ENCODE data around the gene UNC119.
"Not testable (repeated sequence)": the region's sequence is repeated elsewhere in the genome, so short reads cannot be mapped to it uniquely, and the experiment has no call there.

Gene UNC119

GRCh38 chr17:28532050-28532960 lies 20.1 kb downstream of the UNC119 start:
- H3K27me3 ChIP-seq (ENCODE audit: insufficient read depth, low read length): peaks cover 20% of the 10 kb centered on the region
- H3K4me1 ChIP-seq (ENCODE audit: insufficient read depth, low read length): peaks cover 10% of the 10 kb centered on the region
- no peak overlapping the region for H3K4me3 ChIP-seq (ENCODE audit: low read length)
- H2AFZ ChIP-seq (ENCODE audit: low read depth, low read length): no peak overlapping the region
- no peaks in the 10 kb centered on the region for H3K36me3 ChIP-seq (ENCODE audit: insufficient read depth, low read length)
- H3K9me3 ChIP-seq (ENCODE audit: low read length): no peaks in the 10 kb centered on the region

DNA sequence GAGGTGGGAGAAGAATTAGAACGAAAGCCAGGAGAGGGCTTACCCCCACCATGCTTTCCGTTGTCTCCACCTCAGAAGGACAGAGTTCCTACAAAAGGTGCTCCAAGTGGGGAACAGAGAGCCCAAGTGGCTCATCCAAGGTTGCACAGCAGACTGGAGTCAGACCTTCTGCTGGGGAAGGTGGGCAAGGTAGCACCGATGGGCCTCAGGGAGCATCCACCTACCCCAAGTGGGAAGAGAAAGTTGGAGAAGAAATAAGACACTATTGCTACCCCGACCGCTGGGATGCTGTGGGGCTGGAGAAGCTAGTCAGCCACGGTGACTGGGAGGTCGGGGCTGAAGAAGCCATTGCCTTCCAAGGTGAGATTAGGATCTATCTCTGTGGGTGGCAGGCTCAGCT lies 21.5 kb downstream of the UNC119 start:
- H3K4me3 ChIP-seq (ENCODE audit: low read length): no peak overlapping the region
- H3K27me3 ChIP-seq (ENCODE audit: insufficient read depth, low read length): peaks cover 9% of the 10 kb centered on the region
- H2AFZ ChIP-seq (ENCODE audit: low read depth, low read length): no peak overlapping the region
- H3K4me1 ChIP-seq (ENCODE audit: insufficient read depth, low read length): peaks cover 10% of the 10 kb centered on the region
- H3K36me3 ChIP-seq (ENCODE audit: insufficient read depth, low read length): no peaks in the 10 kb centered on the region
- H3K9me3 ChIP-seq (ENCODE audit: low read length): no peaks in the 10 kb centered on the region

- peaks cover 11% of the 10 kb centered on the region for H3K4me1 ChIP-seq (ENCODE audit: insufficient read depth, low read length)
These were observed 22.2 kb downstream of the UNC119 start for GRCh38 chr17:28530250-28530649.

DNA sequence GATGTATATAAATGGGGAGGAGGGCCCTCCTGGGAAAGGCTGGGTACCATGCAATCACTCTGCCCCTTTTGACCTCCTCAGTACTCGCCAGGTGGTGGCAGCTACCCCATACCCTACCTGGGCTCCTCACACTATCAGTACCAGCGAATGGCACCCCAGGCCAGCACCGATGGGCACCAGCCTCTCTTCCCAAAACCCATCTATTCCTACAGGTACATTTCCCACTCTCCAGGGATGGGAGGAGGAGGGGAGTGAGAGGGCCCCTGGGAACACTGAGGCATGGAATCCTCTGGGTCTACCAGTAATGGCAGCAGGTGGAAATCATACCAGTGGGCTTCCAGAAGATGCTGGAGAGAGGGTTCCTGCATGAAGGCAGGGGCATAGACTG lies 23.4 kb downstream of the UNC119 start:
- no peak overlapping the region for H2AFZ ChIP-seq (ENCODE audit: low read depth, low read length)
- no peaks in the 10 kb centered on the region for H3K9me3 ChIP-seq (ENCODE audit: low read length)
- no peaks in the 10 kb centered on the region for H3K27me3 ChIP-seq (ENCODE audit: insufficient read depth, low read length)
- no peaks in the 10 kb centered on the region for H3K36me3 ChIP-seq (ENCODE audit: insufficient read depth, low read length)
- no peak overlapping the region for H3K4me3 ChIP-seq (ENCODE audit: low read length)
- peaks cover 15% of the 10 kb centered on the region for H3K4me1 ChIP-seq (ENCODE audit: insufficient read depth, low read length)

More at GRCh38 chr17:28530250-28530649, 22.2 kb downstream of the UNC119 start:
- H3K36me3 ChIP-seq (ENCODE audit: insufficient read depth, low read length): no peaks in the 10 kb centered on the region
- no peaks in the 10 kb centered on the region for H3K9me3 ChIP-seq (ENCODE audit: low read length)
- peaks cover 4% of the 10 kb centered on the region for H3K27me3 ChIP-seq (ENCODE audit: insufficient read depth, low read length)
- no peak overlapping the region for H2AFZ ChIP-seq (ENCODE audit: low read depth, low read length)
- no peak overlapping the region for H3K4me3 ChIP-seq (ENCODE audit: low read length)

- H3K9me3 ChIP-seq (ENCODE audit: low read length): no peaks in the 10 kb centered on the region
- no peak overlapping the region for H3K4me3 ChIP-seq (ENCODE audit: low read length)
- H3K4me1 ChIP-seq (ENCODE audit: insufficient read depth, low read length): peaks cover 15% of the 10 kb centered on the region
- H2AFZ ChIP-seq (ENCODE audit: low read depth, low read length): no peak overlapping the region
- no peaks in the 10 kb centered on the region for H3K36me3 ChIP-seq (ENCODE audit: insufficient read depth, low read length)
- no peaks in the 10 kb centered on the region for H3K27me3 ChIP-seq (ENCODE audit: insufficient read depth, low read length)
These were observed 24.0 kb downstream of the UNC119 start for GRCh38 chr17:28528327-28529012.

- H3K27me3 ChIP-seq (ENCODE audit: insufficient read depth, low read length): no peaks in the 10 kb centered on the region
- H3K4me3 ChIP-seq (ENCODE audit: low read length): no peak overlapping the region
- H2AFZ ChIP-seq (ENCODE audit: low read depth, low read length): no peak overlapping the region
- peaks cover 15% of the 10 kb centered on the region for H3K4me1 ChIP-seq (ENCODE audit: insufficient read depth, low read length)
- no peaks in the 10 kb centered on the region for H3K36me3 ChIP-seq (ENCODE audit: insufficient read depth, low read length)
- H3K9me3 ChIP-seq (ENCODE audit: low read length): no peaks in the 10 kb centered on the region
These were observed 24.6 kb downstream of the UNC119 start for GRCh38 chr17:28527859-28528258.

GRCh38 chr17:28527181-28527681 lies 25.2 kb downstream of the UNC119 start:
- no peaks in the 10 kb centered on the region for H3K27me3 ChIP-seq (ENCODE audit: insufficient read depth, low read length)
- peaks cover 15% of the 10 kb centered on the region for H3K4me1 ChIP-seq (ENCODE audit: insufficient read depth, low read length)
- no peak overlapping the region for H2AFZ ChIP-seq (ENCODE audit: low read depth, low read length)
- H3K36me3 ChIP-seq (ENCODE audit: insufficient read depth, low read length): no peaks in the 10 kb centered on the region
- no peaks in the 10 kb centered on the region for H3K9me3 ChIP-seq (ENCODE audit: low read length)
- H3K4me3 ChIP-seq (ENCODE audit: low read length): no peak overlapping the region

DNA sequence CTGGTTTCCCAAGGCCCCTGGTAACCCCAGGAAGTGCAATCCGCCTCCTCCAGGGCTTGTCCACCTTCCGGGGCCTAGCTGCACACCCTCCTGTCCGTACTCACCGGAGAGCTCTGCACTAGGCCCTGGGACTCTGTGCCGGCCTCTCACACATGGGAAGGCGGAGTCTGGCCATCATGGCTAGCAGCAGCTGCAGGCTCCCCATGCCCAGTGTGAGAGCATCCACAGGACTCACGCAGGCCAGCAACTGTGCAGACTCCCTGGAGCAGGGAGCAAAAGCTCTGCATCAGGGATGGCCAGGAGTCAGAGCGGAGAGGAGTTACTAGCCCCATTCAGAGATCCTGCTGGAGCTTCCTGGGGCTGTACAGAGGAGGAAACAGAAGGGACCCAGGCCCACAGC lies 26.0 kb downstream of the UNC119 start:
- no peaks in the 10 kb centered on the region for H3K36me3 ChIP-seq (ENCODE audit: insufficient read depth, low read length)
- peaks cover 15% of the 10 kb centered on the region for H3K4me1 ChIP-seq (ENCODE audit: insufficient read depth, low read length)
- no peaks in the 10 kb centered on the region for H3K9me3 ChIP-seq (ENCODE audit: low read length)
- peaks cover 6% of the 10 kb centered on the region for H3K27me3 ChIP-seq (ENCODE audit: insufficient read depth, low read length)
- H2AFZ ChIP-seq (ENCODE audit: low read depth, low read length): no peak overlapping the region
- no peak overlapping the region for H3K4me3 ChIP-seq (ENCODE audit: low read length)

- Histone ChIP-seq H3K4me3 (ENCODE audit: low read length) (no peak overlapping the region), H3K36me3 (ENCODE audit: insufficient read depth, low read length) (no peaks in the 10 kb centered on the region), H2AFZ (ENCODE audit: low read depth, low read length) (no peak overlapping the region), H3K9me3 (ENCODE audit: low read length) (no peaks in the 10 kb centered on the region), H3K4me1 (ENCODE audit: insufficient read depth, low read length) (peaks cover 15% of the 10 kb centered on the region), H3K27me3 (ENCODE audit: insufficient read depth, low read length) (peaks cover 15% of the 10 kb centered on the region)
These were observed 27.7 kb downstream of the UNC119 start for GRCh38 chr17:28524476-28525424.

DNA sequence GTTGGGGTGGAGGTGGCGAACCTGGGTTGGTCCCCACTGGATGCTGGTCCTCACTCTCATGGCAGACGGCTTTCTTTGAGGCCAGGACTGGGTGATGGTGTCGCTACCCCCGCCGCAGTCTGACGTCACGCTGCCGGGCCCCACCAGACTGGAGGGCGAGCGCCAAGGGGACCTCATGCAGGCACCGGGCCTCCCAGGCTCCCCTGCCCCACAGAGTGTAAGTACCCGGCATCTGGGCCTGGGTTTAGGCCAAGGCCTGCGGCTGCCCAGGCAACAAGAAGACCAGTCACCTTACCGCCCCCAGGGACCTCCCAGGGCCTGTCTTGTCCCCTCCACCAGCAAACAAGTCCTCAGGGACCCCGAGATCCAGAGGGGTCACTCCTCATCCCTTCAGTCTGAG lies 28.5 kb downstream of the UNC119 start:
- Histone ChIP-seq H3K27me3 (ENCODE audit: insufficient read depth, low read length) (peaks cover 15% of the 10 kb centered on the region), H3K9me3 (ENCODE audit: low read length) (no peaks in the 10 kb centered on the region), H3K36me3 (ENCODE audit: insufficient read depth, low read length) (no peaks in the 10 kb centered on the region), H3K4me3 (ENCODE audit: low read length) (no peak overlapping the region), H3K4me1 (ENCODE audit: insufficient read depth, low read length) (peaks cover 13% of the 10 kb centered on the region), H2AFZ (ENCODE audit: low read depth, low read length) (no peak overlapping the region)

DNA sequence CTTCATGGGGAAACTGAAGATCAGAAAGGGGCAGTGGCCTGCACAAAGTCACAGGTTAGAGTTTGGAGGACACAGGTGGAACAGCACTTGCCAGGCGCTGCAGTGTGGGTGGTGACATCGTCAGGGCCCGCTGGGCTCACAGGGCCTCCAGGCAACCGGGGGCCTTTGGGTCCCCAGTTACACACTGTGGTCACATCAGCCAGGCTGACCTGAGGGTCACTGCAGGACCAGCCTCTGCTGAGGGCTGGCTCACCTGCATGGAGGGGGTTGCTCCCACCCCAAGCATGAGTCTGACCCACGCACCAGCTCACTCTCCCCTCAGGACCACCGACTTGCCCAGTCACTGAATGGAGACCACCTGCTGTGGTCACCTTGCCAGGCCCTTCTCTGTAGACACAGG lies 29.2 kb downstream of the UNC119 start:
- no peak overlapping the region for H3K4me3 ChIP-seq (ENCODE audit: low read length)
- H3K4me1 ChIP-seq (ENCODE audit: insufficient read depth, low read length): peaks cover 6% of the 10 kb centered on the region
- H2AFZ ChIP-seq (ENCODE audit: low read depth, low read length): no peak overlapping the region
- H3K36me3 ChIP-seq (ENCODE audit: insufficient read depth, low read length): no peaks in the 10 kb centered on the region
- H3K9me3 ChIP-seq (ENCODE audit: low read length): no peaks in the 10 kb centered on the region
- H3K27me3 ChIP-seq (ENCODE audit: insufficient read depth, low read length): peaks cover 15% of the 10 kb centered on the region

GRCh38 chr17:28522281-28522680 lies 30.1 kb downstream of the UNC119 start:
- not testable (repeated sequence) for H3K4me3 ChIP-seq (ENCODE audit: low read length); H2AFZ ChIP-seq (ENCODE audit: low read depth, low read length); H3K4me1 ChIP-seq (ENCODE audit: insufficient read depth, low read length); H3K9me3 ChIP-seq (ENCODE audit: low read length); H3K36me3 ChIP-seq (ENCODE audit: insufficient read depth, low read length)
- peaks cover 15% of the 10 kb centered on the region for H3K27me3 ChIP-seq (ENCODE audit: insufficient read depth, low read length)

All from neuron (in vitro differentiated cells).